ENCODE measurements around the gene KRTAP5-3.

KRTAP5-3 gene

DNA sequence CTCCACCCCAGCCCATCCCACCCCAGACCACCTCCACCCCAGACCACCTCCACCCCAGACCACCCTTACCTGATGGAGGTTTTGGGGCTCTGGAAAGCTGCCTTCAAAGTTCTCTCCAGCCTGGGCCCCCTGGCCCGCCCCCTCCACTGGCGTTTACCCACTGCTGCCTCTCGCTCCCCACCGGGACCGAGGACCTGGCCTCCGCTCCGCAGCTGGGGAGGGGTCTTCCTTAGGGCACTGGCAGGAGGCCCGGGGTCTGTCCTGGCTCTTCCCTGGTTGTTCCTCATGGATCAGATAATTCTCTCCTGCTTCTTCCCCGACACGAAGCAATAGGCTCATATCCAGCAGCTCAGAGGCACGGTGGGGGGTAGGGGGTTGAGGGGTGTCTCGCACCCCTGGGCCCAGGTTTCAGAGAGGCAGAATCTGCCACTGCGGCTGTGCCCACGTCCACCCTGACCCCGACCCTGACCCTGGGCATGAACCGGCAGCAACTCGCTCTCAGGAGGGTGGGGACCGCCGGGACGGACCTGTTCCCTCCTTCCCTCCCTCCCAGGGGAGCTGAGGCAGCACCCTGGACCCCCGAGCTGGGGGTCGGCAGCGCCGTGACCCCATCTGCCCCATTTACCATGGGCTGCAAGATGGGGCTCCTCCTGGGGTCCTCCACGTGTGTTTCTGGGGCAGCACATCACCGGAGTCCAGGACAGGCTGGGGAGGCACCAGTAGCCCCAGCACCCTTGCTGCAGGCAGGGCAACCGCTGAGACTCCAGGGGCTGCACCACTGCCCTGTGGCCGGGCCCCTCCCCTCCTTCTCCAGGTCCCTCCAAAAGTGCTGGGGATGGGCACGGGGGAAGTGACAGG lies 34.3 kb upstream of the KRTAP5-3 start:
- DNase-seq (ENCODE audit: low spot score), result no peak

DNA sequence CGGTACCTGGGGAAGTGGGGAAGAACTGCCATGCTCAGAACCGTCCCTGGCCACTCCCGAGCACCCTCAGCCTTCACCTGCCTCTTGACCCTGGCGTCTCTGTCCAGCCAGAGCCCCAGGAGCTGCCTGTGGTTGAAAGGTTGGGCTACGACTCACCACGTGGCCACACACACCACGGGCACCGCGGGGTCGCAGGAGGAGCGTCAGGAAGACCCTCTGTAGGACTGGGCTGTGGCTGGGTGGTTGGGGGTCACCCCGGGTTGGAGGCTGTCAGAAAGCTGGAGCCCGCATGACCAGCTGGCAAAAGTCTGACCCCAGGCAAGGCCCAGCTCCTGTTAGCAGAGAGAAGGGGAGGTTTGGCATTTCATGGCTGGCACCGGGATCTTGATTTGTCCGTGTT lies 32.8 kb upstream of the KRTAP5-3 start:
- no peak for DNase-seq (ENCODE audit: low spot score)

DNA sequence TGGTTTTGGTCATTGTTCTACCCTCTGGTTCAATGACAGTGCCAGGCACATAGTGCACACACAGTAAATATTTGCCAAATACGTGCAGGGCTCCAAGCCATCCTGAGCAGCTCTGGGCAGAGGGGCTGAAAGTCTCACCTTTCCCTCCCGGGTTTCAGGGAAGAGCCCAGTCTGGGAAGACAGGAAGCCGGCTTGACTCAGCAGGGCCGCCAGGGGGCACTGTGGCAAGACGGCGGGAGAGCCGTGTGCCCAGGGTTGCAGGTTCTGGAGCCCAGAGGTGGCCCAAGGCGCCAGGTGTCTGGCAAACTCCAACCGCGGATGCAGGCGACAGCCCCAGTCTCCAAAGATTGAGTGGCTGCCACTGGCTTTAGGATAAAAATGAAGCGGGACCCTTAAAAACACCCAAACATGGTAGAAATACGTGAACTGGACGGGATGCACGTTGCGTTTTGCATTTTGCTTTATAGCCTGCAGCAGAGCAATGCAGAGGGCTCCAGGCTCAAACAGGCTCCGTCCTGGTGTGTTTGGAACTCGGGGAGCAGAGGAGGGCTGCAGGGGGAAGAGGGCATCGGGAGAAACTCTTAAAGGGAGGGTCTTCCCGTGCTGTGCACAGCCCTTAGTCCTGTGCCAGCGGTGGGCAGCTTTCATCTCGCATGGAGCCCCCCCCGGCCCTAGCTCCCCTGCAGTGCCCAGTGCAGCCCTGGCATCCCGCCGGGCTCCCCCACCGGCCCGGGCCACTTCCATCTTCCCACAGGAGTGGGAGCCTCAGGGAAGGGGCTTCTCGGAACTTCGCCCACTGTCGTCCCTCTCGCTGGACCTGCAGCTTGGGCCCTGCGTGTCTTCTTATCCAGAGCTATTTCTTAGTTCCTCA lies 32.0 kb upstream of the KRTAP5-3 start:
- peak; percentile 32 for DNase-seq (ENCODE audit: low spot score)

DNA sequence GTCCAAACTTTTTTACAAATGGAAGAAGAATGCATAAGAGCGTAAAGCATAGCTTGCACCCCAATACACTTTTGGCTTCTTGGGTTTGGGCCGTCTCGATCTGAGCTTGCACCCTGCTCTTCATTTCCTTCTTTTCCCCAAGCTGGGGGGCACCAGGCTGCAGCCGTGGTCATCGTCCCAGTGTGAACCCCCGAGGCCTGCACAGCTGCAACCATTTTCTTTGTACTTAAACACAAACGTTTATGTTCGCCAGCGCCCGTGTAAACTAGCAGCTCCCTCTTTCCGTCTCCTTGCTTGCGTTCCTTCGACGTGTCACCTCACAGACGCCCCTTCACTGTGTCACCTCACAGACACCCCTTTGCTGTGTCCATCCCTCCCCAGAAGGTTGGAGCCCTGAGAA lies 31.4 kb upstream of the KRTAP5-3 start:
- no peak for DNase-seq (ENCODE audit: low spot score)

DNA sequence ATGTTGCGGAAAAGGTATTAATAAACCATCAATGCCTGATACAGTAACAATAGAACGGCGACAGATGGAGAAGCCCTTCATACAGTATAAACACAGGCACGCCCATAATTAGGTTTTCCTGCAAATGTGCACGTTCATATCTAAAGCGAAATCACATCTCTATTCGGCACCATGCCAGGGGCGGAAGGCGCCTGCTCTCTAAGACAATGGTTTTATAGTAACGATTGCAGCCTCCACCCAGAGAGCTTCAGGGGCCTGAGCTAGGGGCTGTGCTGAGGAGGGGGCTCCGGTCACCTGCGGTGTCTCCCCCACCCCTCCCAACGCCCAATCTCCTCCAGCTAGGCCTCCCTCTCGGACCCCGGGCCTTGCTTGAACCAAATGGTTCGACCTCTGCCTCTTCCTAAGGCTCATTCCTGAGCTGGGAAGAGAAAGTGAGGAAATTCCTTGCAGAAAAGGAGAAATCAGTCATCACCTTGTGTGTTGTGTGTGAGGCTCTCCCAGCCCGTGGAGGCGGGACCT lies 30.9 kb upstream of the KRTAP5-3 start:
- DNase-seq (ENCODE audit: low spot score), result no peak

DNA sequence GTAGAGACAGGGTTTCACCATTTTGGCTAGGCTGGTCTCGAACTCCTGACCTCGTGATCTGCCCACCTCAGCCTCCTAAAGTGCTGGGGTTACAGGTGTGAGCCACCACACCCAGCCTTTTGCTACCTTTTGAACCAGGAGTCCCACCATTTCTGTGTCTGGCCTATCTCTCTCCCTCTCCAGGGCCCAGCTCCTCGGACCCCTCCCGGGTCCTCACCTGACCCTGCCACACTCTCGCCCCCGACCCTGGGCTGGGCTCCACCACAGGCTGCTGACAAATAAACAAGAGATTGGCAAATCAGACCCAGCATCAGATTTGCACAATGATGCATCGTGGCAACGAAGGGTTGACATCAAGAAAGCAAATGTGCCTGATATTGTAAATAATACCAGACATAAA lies 30.1 kb upstream of the KRTAP5-3 start:
- no peak for DNase-seq (ENCODE audit: low spot score)

DNA sequence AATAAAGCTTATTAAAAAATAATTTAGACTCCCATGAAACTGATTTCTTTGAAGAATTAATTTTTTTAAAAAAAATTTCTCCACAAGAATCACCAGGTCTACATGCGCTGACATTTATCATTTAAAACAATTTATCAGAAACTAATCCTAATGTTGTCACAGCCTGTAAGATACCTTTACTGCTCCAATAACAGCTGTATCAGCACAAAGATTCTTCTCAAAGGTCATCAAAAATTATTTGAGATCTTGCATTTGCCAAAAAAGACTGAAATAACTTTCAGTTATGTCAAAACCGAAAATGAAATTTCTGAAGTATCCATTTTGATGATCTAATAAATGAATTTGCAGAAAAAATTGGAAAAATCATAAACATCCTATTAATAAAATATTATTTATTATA lies 29.4 kb upstream of the KRTAP5-3 start:
- no peak for DNase-seq (ENCODE audit: low spot score)

DNA sequence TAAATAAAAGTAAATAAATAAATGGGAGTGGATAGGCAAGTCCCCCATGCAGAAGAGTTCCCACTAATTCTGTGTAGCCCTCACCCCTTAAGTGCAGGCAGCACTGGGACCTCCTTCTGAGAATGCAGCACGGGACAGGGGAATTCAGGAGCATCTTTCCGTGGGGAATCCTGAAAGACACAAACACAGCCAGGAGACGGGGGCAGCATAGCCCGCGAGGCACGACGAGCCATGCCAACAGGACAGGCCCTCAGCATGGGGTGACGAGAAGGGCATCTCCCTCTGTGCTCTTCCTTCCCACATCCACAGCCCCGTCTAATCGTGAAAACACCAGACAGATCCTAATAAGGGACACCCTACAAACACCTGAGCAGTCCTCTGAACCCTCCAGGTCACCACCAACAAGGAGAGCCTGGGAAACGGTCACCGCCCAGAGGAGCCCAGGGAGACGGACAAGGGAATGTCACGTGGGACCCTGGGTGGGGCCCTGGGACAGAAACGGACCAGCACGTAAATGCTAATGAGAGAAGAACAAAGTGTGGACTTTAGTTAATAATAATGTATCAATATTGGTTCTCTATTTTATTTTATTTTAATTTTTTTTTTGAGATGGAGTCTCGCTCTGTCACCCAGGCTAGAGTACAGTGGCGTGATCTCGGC lies 28.2 kb upstream of the KRTAP5-3 start:
- no peak for DNase-seq (ENCODE audit: low spot score)

DNA sequence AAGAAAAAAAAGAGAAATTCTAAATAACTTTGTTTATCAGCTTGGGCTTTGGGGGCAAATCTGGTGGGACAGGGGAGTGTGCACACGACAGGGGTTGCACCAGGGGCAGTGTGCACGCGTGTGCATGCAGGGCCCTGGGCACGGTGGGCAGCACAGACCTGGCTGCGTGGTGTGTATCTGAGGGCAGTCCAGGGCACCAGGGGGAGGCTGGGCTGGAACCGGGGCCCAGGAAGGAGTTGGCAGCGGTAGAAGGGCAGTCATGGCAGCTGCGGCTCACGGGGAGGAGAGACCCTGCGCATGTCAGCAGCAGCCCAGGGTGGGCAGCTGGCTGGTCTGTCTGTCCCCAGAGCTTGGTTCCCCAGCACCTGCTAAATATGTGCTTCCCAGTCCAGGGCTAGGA lies 25.6 kb upstream of the KRTAP5-3 start:
- DNase-seq (ENCODE audit: low spot score), result no peak

DNA sequence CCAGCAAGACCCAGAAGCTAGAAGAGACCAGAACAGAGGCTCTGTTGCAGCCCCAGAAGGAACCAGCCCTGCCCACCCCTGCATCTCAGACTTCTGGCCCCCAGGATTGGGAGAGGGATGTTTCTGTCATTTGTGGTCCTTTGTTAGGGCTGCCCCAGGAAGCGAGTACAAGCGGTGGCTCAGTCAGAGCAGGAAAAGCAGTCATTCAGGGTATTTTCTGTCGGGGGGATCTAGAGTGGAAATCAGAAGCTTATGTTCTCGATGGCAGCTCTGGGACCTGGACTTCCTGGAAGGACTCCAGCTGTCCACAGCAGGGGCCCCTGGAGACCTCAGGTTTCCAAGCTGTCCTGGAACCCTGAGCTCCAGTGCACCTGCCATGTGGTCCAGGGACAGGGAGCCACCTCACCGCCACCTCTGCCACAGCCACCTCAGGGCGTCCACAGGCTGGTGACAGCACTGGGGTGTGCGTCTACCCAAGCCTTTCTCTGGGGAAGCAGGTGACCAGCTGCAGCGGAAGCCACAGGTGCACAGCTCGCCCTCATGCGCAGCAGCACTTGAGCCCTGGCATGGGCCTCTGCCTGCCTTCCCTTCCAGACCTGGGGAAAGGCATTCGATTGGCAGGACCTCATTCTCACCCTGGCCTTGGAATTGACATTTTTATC lies 23.9 kb upstream of the KRTAP5-3 start:
- no peak for DNase-seq (ENCODE audit: low spot score)

DNA sequence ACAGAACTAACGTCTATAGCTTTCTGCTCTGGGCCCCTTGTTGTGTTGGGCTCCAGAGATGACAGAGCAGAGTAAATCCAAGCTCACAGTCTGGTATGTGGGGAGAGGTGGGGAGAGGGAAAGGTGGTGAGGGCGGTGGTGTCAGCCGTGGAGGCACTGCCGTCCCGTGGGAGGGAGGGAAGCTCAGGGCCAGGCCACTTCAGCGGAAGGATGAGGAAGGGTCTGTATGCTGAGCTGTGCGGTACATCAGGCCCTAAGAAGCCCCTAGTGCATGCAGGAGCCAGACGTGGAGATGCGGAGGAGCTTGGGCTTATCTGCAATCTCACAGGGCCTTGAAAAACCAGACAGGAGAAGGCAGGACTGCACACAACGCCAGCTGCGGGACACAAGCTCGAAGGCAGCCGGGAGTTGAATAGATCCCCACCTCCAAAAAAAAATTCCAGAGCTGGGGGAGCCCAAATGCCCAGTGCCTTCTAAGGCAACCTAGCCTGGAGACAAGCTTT lies 22.9 kb upstream of the KRTAP5-3 start:
- no peak for DNase-seq (ENCODE audit: low spot score)

DNA sequence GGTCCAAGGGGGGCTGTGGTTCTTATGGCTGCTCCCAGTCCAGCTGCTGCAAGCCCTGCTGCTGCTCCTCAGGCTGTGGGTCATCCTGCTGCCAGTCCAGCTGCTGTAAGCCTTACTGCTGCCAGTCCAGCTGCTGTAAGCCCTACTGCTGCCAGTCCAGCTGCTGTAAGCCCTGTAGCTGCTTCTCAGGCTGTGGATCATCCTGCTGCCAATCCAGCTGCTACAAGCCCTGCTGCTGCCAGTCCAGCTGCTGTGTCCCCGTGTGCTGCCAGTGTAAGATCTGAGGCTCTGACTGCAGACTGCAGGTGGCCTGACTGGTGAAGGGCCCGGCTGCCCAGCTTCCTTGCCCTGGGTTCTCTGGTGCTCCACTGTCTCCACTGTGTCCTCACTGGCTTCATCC lies 22.0 kb upstream of the KRTAP5-3 start:
- no peak for DNase-seq (ENCODE audit: low spot score)

DNA sequence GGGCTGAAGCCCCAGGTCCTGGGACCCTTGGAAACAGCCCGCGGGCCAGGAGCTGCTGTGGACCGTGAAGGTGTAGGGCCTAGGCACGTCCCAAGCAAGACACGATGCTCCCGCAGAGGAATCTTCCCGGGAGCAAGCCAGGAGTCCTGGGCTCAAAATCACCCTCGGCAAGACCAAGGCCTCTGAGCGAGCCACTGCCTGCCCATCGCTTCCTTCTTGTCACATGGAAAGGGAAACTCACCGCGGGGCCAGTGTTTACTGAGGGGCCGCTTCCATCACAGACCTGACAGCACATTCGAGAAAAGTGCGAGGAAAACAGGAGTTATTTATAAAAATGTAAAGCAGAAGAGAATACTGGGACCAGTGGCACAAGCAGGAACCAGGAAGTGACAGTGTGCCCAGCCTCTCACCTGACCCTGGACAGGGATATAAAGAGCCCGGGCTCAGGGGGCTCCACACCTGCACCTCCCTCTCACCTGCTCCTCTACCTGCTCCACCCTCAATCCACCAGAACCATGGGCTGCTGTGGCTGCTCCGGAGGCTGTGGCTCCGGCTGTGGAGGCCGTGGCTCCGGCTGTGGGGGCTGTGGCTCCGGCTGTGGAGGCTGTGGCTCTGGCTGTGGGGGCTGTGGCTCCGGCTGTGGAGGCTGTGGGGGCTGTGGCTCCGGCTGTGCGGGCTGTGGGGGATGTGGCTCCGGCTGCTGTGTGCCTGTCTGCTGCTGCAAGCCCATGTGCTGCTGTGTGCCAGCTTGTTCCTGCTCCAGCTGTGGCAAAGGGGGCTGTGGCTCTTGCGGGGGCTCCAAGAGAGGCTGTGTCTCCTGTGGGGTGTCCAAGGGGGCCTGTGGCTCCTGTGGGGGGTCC lies 21.3 kb upstream of the KRTAP5-3 start, which contains the start of gene KRTAP5-5:
Gene KRTAP5-5 (plus strand): TSS at position 450 of the 860 bp plus-strand sequence. CDS start 66 bp downstream, at position 516.
- no peak for DNase-seq (ENCODE audit: low spot score)

DNA sequence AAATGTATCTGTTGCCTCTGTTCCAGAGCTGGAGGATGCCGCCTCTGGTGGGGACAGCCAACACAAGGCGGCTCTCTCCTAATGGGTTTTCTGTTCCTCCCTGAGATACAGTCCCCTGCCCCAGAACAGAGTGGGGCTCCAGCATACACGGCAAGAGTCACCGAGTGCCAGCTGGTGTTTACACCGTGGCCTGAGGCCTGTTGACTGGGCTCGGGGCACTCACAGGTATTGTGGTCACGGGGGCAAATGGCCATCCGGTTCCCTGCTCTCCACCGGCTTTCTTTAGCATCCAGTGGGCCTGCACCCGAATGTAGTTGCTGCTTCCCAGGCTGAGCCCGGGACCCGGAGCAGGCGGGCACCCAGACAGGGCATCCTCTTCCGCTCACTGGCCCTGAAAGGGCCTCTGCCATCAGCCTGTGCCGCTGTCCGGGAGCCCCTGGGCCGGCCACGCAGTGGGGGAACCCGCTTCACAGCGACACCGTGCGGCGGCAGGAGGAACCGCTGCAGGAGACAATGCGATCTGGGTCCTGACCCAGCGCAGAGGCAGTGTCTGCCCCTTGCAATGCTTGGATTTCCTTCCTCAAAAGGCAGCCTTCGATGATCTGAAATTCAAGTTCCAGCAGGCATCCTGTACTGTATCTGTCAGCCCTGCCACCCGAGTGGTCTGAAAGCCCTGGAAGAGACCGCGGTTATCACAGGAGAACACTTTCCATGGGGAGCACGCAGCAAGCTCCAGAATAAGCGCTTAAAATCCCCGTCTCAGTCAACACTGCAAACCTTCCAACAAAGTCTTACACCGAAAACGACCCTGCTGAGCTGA lies 20.5 kb upstream of the KRTAP5-3 start:
- no peak for DNase-seq (ENCODE audit: low spot score)

DNA sequence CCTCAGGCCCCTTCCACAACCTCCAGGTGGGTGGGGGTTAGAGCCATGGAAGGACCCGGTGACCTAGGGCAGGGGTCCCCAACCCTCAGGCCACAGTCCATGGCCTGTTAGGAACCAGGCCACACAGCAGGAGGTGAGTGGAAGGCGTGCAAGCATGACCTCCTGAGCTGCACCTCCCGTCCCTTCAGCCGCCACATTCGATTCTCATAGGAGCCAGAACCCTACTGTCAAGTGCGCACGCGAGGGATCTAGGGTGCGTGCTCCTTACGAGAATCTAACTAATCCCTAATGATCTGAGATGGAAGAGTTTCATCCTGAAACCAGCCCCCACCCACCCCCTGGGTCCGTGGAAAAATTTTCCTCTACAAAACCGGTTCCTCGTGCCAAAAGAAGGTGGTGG lies 17.3 kb upstream of the KRTAP5-3 start:
- no peak for DNase-seq (ENCODE audit: low spot score)

DNA sequence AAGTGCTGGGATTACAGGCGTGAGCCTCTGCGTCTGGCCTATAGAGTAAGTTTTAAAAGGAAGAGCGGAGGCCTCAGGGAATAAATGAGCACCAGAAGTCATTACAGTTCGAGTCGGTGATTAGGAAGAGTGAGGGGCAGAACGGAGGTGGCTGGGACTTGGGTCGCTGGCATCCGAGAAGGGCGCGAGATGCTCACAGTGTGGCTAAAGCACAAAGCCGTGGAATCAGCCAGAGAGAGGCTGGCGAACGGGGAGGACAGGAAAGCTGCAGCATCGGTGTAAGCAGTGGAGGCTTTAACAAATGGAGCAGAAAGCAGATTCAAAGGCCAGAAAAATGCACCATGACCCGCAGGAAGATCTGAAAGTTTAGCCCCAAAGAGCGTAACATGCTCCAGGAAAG lies 16.4 kb upstream of the KRTAP5-3 start:
- no peak for DNase-seq (ENCODE audit: low spot score)

DNA sequence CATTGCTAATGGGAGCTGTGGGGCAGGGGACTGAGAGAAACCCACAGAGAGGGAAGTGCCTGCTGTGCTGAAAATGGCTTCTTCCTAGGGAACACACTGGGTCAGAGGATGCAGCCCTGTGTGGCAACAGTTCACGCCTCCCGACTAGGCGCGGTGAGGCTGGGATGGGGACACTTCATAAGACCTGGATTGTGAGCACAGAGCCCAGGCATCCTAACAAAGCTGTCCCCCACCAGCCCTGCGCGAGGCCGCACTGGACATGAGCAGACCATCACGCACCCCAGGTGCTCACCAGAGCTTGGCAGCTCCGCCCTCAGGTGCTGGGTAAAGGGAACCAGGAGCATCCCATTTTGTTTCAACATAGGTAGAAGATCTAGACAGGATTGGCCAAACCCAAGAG lies 15.5 kb upstream of the KRTAP5-3 start:
- no peak for DNase-seq (ENCODE audit: low spot score)

DNA sequence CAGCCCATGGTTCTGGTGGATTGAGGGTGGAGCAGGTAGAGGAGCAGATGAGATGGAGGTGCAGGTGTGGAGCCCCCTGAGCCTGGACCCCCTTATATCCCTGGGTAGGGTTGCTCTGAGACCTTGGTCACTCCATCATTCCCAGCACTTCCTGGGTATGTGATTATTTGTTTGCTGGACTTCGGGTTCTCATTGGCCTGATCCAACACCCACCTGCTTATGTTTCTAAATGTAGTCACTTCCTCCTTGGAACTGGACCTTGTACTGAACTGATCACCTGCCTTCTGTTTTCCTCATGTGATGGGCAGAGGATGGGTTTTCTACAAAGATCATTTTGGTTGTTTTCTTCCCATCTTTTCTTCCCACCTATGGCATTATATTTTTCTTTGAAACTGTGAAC lies 13.8 kb upstream of the KRTAP5-3 start, which contains the start of gene KRTAP5-4:
Gene KRTAP5-4 (minus strand): TSS at position 53 of the 400 bp plus-strand sequence. CDS start 45 bp downstream, at position 8.
- DNase-seq (ENCODE audit: low spot score), result no peak

DNA sequence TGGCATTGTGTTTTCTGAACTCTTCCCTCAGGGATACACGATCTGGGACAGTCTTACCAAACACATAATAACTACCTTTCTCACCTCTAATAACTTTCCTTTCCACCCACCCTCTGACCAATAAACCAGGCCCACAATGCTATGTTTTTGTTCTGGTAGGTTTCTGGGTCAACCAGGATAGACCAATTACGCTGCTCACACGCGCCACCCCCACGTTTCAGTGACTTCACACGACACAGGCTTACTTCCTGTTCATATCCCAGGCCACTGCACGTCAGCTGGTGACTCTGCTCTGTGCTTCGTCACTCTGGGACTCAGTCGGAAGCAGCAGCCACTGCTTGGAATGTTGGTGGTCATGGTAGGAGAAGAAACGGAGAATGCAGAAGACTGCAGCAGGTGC lies 11.2 kb upstream of the KRTAP5-3 start:
- DNase-seq (ENCODE audit: low spot score), result no peak

DNA sequence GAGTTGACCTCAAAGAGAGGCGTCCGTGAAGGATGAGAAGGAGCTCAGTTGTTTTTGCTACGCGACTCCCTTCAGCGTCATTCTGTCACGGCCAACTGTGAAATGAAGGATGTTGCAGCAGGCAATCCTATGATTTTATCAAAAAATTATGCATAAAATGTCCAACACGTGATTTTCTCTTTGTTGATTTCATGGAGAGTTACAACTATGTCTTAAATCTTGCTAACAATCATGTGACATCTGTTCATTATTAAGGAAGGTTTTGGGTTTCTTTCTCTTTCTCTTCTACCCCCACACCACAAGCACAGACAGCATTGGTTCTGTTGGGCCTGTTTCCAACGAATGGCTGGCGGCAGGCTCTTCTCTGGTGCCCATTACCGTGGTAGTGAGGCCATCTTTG lies 10.0 kb upstream of the KRTAP5-3 start:
- DNase-seq (ENCODE audit: low spot score), result no peak
